ENCODE data around the gene DYNLL1.
"Not testable (repeated sequence)": the region's sequence is repeated elsewhere in the genome, so short reads cannot be mapped to it uniquely, and the experiment has no call there.

DYNLL1 gene

DNA sequence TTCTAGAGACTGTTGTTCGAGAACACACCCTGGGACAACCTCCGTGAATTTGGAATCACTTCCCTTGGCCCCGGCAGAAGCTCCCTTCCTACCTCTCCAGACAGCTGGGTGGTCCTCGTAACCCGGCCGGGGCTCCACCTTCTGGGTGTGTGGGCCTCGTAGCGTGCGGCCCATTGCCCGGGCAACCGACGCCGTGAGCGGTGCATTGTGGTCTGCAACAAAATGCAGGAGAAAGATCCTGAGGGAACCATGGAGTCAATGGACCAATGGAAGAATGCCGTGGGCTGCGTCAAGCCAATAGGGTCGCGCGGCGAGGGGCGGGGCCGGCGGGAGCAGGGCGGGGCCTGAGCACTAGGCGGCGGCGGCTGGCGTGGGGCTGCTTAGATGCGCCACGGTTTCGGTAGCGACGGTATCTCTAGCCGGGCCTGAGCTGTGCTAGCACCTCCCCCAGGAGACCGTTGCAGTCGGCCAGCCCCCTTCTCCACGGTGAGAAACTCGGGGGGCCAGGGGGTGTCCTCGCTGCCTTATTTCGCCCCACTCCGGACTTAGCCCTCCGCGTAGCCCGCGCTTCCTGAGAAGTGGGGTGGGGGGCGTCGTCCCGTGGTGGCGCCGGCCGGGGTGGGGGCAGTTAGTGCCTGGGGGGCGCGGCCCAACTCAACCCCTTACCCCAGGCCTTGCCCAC is at the start of gene DYNLL1:
Gene DYNLL1, plus strand, starts transcription at position 383 of the 682 bp plus-strand sequence. CDS start 309 bp downstream, outside the sequence.
- CTCF ChIA-PET = interaction anchor here (1.0 kb wide), 1 partner anchor 38 kb away, joined by 3 read pairs; no protein-coding TSS in a partner anchor
- POLR2A ChIA-PET = interaction anchor here (0.6 to 2.4 kb wide), 9 partner anchors 8 to 85 kb away, joined by 3 to 39 read pairs (median 5); partner anchors contain the start of genes COQ5, POP5 and SRSF9
- TF ChIP-seq, protein P1, sequence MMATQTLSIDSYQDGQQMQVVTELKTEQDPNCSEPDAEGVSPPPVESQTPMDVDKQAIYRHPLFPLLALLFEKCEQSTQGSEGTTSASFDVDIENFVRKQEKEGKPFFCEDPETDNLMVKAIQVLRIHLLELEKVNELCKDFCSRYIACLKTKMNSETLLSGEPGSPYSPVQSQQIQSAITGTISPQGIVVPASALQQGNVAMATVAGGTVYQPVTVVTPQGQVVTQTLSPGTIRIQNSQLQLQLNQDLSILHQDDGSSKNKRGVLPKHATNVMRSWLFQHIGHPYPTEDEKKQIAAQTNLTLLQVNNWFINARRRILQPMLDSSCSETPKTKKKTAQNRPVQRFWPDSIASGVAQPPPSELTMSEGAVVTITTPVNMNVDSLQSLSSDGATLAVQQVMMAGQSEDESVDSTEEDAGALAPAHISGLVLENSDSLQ (IDR thresholded peaks at IDR 0.05) = no peak
- TF ChIP-seq ELF4 (IDR thresholded peaks at IDR 0.05) = peak; percentile 48; the same call in 1 of the 2 replicates
- TF ChIP-seq ARNT (IDR thresholded peaks at IDR 0.05) = 0 out of 2 replicates have a peak, but pooled peaks have one; percentile 42
- DNase-seq (ENCODE audit: extremely low spot score) = peak; percentile 99

DNA sequence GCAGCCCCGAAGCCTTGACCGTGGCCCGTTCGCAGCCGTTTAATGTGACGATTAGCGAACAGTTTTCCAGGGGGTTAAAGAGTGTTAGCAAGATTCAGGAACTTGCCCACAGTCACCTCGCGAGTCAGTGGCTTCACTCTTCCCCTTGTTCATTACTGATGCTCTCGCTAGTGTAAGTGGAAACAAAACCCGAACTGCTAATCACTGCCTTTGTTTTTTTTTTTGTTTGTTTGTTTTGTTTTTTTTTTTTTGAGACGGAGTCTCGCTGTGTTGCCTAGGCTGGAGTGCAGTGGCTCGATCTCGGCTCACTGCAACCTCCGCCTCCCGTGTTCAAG is 49.1 kb upstream of the DYNLL1 start:
- DNase-seq (ENCODE audit: extremely low spot score) = not testable (repeated sequence)
- POLR2A ChIA-PET = interaction anchor here (1.0 kb wide), 1 partner anchor 19 kb away, joined by 3 read pairs; no protein-coding TSS in a partner anchor
- CTCF ChIA-PET = interaction anchor here (0.9 kb wide), 1 partner anchor 79 kb away, joined by 3 read pairs; no protein-coding TSS in a partner anchor

DNA sequence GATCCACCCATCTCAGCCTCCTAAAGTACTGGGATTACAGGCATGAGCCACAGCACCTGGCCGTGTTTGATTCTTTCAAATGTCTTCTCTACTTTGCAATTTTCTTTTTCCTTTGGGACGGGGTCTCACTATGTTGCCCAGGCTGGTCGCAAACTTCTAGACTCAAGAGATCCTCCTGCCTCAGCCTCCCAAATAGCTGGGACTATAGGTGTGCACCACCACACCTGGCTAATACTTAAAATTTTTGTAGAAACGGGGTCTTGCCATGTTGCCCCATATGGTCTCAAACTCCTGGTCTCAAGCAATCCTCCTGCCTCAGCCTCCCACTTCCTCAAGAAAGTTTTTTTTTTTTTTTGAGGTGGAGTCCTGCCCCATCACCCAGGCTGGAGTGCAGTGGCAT is 47.9 kb upstream of the DYNLL1 start:
- ChIA-PET CTCF (interaction anchor here (0.6 kb wide), 1 partner anchor 81 kb away, joined by 3 read pairs; no protein-coding TSS in a partner anchor), POLR2A (interaction anchor here (1.3 kb wide), 1 partner anchor 247 kb away, joined by 3 read pairs; the partner anchor contains the start of gene RPLP0)
- no peak for DNase-seq (ENCODE audit: extremely low spot score)
- TF ChIP-seq SP1 (IDR thresholded peaks at IDR 0.05) (no peak), ARNT (IDR thresholded peaks at IDR 0.05) (no peak), CTBP1 (IDR thresholded peaks at IDR 0.05; ENCODE audit: borderline replicate concordance) (no peak), L3MBTL2 (conservative IDR thresholded peaks at IDR 0.05) (no peak), ZNF384 (IDR thresholded peaks at IDR 0.05) (no peak), ELF4 (IDR thresholded peaks at IDR 0.05) (no peak), LEF1 (IDR thresholded peaks at IDR 0.05; ENCODE audit: borderline replicate concordance) (no peak), FOXA1 (IDR thresholded peaks at IDR 0.05) (no peak), SUZ12 (IDR thresholded peaks at IDR 0.05) (no peak), NFRKB (IDR thresholded peaks at IDR 0.05) (no peak), FOXM1 (IDR thresholded peaks at IDR 0.05; ENCODE audit: borderline replicate concordance) (no peak), TARDBP (IDR thresholded peaks at IDR 0.05) (no peak), HDGF (IDR thresholded peaks at IDR 0.05; ENCODE audit: borderline replicate concordance) (no peak), BHLHE40 (IDR thresholded peaks at IDR 0.05; ENCODE audit: borderline replicate concordance) (no peak), FOXK2 (IDR thresholded peaks at IDR 0.05) (no peak)
- TF ChIP-seq, protein P1 (IDR thresholded peaks at IDR 0.05) = no peak

DNA sequence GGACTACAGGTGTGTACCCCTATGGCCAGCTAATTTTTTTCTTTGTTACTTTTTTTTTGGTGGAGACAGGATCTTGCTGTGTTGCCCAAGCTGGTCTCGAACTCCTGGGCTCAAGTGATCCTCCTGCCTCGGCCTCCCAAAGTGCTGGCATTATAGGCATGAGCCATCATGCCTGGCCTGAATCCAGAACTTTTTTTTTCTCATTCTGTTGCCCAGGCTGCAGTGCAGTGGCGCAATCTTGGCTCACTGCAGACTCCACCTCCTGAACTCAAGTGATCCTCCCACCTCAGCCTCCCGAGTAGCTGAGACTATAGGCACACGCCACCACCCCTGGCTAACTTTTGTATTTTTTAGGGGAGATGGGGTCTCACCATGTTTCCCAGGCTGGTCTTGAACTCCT is 43.4 kb upstream of the DYNLL1 start:
- ChIA-PET CTCF (interaction anchor here (0.7 kb wide), 1 partner anchor 181 kb away, joined by 4 read pairs; no protein-coding TSS in a partner anchor), POLR2A (interaction anchor here (0.6 kb wide), 1 partner anchor 14 kb away, joined by 3 read pairs; no protein-coding TSS in a partner anchor)
- DNase-seq (ENCODE audit: extremely low spot score) = not testable (repeated sequence)

DNA sequence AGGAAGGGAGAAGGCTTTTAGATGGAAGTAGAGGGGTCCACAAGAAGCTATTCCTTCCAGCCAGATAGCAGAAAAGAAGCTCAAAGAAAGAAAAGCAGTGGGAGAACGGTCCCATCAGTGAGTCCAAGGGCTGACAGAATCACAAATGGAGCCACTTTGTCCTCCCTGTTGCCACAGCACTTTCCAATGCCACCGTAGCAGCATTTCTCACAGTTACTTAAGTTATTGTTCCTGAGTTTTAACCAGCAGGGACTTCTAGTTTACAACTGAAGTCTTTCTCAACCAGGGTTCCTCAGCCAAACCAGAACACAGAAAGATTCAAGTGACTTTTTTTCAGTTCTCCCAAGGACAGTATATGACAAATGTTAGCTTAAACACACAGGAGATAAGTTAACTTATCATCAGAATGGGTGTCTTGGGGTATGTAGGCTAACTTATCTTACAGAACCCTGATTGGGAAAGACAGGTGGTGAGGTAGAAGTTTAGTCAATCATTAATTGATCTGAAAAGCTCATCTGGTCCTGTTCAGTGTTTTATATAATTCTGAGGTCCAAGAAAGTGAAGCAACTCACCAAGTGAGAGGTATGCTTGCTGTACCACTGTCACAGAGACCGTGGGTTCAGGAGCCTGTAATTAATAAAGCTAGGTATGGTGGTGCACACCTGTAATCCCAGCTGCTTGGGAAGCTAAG is 42.7 kb upstream of the DYNLL1 start:
- TF ChIP-seq BHLHE40 (IDR thresholded peaks at IDR 0.05; ENCODE audit: borderline replicate concordance) (no peak), SP1 (IDR thresholded peaks at IDR 0.05) (no peak), ELF4 (IDR thresholded peaks at IDR 0.05) (no peak), L3MBTL2 (conservative IDR thresholded peaks at IDR 0.05) (no peak), FOXK2 (IDR thresholded peaks at IDR 0.05) (no peak), NFRKB (IDR thresholded peaks at IDR 0.05) (no peak), HDGF (IDR thresholded peaks at IDR 0.05; ENCODE audit: borderline replicate concordance) (no peak), TARDBP (IDR thresholded peaks at IDR 0.05) (no peak), ARNT (IDR thresholded peaks at IDR 0.05) (no peak), LEF1 (IDR thresholded peaks at IDR 0.05; ENCODE audit: borderline replicate concordance) (no peak), SUZ12 (IDR thresholded peaks at IDR 0.05) (no peak), ZNF384 (IDR thresholded peaks at IDR 0.05) (no peak), CTBP1 (IDR thresholded peaks at IDR 0.05; ENCODE audit: borderline replicate concordance) (no peak), FOXM1 (IDR thresholded peaks at IDR 0.05; ENCODE audit: borderline replicate concordance) (no peak), FOXA1 (IDR thresholded peaks at IDR 0.05) (no peak)
- TF ChIP-seq, protein P1 (IDR thresholded peaks at IDR 0.05) = no peak
- CTCF ChIA-PET = interaction anchor here (0.7 to 1.4 kb wide), 2 partner anchors 13 to 180 kb away, joined by 4 to 5 read pairs; no protein-coding TSS in a partner anchor
- DNase-seq (ENCODE audit: extremely low spot score) = no peak
- POLR2A ChIA-PET = no interaction called here

DNA sequence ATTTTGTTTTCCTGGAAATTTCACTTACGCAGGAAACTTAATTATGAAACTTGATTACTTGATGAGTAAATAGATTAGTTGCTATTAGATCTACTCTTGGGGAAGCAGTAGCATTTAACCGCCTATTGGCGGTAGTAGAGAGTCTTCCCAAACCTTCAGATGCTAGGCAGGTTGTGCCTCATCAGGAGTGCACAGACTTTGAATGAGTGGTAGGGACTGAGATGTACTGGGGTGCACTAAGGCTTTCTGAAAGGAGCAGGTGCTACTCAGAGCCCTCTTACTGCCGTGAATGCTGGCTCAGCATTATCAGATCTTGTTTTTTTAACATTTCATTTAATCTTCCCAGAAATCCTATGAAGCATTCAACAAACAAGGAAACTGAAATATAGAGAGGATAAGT is 41.9 kb upstream of the DYNLL1 start:
- TF ChIP-seq HDGF (IDR thresholded peaks at IDR 0.05; ENCODE audit: borderline replicate concordance) (no peak), CTBP1 (IDR thresholded peaks at IDR 0.05; ENCODE audit: borderline replicate concordance) (no peak), LEF1 (IDR thresholded peaks at IDR 0.05; ENCODE audit: borderline replicate concordance) (no peak), ARNT (IDR thresholded peaks at IDR 0.05) (no peak), ELF4 (IDR thresholded peaks at IDR 0.05) (no peak), BHLHE40 (IDR thresholded peaks at IDR 0.05; ENCODE audit: borderline replicate concordance) (no peak), NFRKB (IDR thresholded peaks at IDR 0.05) (no peak), FOXA1 (IDR thresholded peaks at IDR 0.05) (no peak), ZNF384 (IDR thresholded peaks at IDR 0.05) (no peak), SUZ12 (IDR thresholded peaks at IDR 0.05) (no peak), FOXM1 (IDR thresholded peaks at IDR 0.05; ENCODE audit: borderline replicate concordance) (no peak)
- TF ChIP-seq, protein P1 (IDR thresholded peaks at IDR 0.05) = no peak
- ChIA-PET POLR2A (no interaction called here), CTCF (interaction anchor here (1.4 kb wide), 1 partner anchor 12 kb away, joined by 5 read pairs; no protein-coding TSS in a partner anchor)
- peak; percentile 53 for DNase-seq (ENCODE audit: extremely low spot score)

All from HEK293T (cell line).